ENCODE data around the gene CORO2A. TPM values are rescaled to one million over a fixed set of nuclear protein-coding genes. Genes with fewer than 3 reads are reported as not detected.

Gene CORO2A
- total and polyA plus RNA-seq, 2 of the 8 experiments (the other 6 are each of a cell fraction or from before 2014, with no cell fraction given): 13.7 to 27.9 TPM

GRCh38 chr9:98087420-98088354, 104.8 kb downstream of the CORO2A start (continued):
- no peak for TF ChIP-seq POU5F1 (IDR thresholded peaks at IDR 0.05; ENCODE audit: low read depth, low read length)
- peak; percentile 52 for TF ChIP-seq RNF2 (IDR thresholded peaks at IDR 0.05; ENCODE audit: borderline replicate concordance, low read depth, low read length, missing control alignments, poor library complexity, severe bottlenecking)
- no peak for TF ChIP-seq RXRA (IDR thresholded peaks at IDR 0.05; ENCODE audit: insufficient read depth, low read depth, low read length)
- TF ChIP-seq EP300 (IDR thresholded peaks at IDR 0.05; ENCODE audit: borderline replicate concordance in 1 of 2, low read depth in 2 of 2, low read length in 2 of 2): no peak
- no peak for TF ChIP-seq YY1 (IDR thresholded peaks at IDR 0.05; ENCODE audit: low read depth, low read length)
- TF ChIP-seq SIN3A (conservative IDR thresholded peaks at IDR 0.05 in 1 of 2, IDR thresholded peaks at IDR 0.05 in 1 of 2; ENCODE audit: low read depth in 1 of 2, low read length in 2 of 2): 0 out of 4 replicates have a peak, but pooled peaks of 1 of the 2 experiments have one; percentile 16
- no peak for TF ChIP-seq KDM5A (IDR thresholded peaks at IDR 0.05; ENCODE audit: low read length)
- TF ChIP-seq MAFK (IDR thresholded peaks at IDR 0.05; ENCODE audit: low read depth, low read length): no peak
- TF ChIP-seq SUZ12 (IDR thresholded peaks at IDR 0.05; ENCODE audit: low read length): no peak
- TF ChIP-seq, protein P1, sequence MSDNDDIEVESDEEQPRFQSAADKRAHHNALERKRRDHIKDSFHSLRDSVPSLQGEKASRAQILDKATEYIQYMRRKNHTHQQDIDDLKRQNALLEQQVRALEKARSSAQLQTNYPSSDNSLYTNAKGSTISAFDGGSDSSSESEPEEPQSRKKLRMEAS (IDR thresholded peaks at IDR 0.05): peak; percentile 95
- TF ChIP-seq JUN (IDR thresholded peaks at IDR 0.05; ENCODE audit: low read depth, low read length): no peak
- TF ChIP-seq, protein P2, sequence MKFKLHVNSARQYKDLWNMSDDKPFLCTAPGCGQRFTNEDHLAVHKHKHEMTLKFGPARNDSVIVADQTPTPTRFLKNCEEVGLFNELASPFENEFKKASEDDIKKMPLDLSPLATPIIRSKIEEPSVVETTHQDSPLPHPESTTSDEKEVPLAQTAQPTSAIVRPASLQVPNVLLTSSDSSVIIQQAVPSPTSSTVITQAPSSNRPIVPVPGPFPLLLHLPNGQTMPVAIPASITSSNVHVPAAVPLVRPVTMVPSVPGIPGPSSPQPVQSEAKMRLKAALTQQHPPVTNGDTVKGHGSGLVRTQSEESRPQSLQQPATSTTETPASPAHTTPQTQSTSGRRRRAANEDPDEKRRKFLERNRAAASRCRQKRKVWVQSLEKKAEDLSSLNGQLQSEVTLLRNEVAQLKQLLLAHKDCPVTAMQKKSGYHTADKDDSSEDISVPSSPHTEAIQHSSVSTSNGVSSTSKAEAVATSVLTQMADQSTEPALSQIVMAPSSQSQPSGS (IDR thresholded peaks at IDR 0.05; ENCODE audit: low read length): no peak
- TF ChIP-seq E2F6 (IDR thresholded peaks at IDR 0.05): peak; percentile 94
- no peak for TF ChIP-seq CEBPB (IDR thresholded peaks at IDR 0.05; ENCODE audit: low read depth, low read length)
- peak in 1 of 2 experiments; percentile 45; a peak in 2 of 3 replicates for TF ChIP-seq POLR2A (IDR thresholded peaks at IDR 0.05; ENCODE audit: control extremely low read depth in 1 of 2, low read depth in 2 of 2, low read length in 2 of 2)
- TF ChIP-seq HDAC6 (IDR thresholded peaks at IDR 0.05; ENCODE audit: low read depth, low read length): no peak
- TF ChIP-seq NRF1 (IDR thresholded peaks at IDR 0.05; ENCODE audit: low read depth, low read length): 0 out of 2 replicates have a peak, but pooled peaks have one; percentile 17
- TF ChIP-seq CHD1 (IDR thresholded peaks at IDR 0.05; ENCODE audit: low read depth, low read length): no peak
- no peak for TF ChIP-seq KDM1A (IDR thresholded peaks at IDR 0.05; ENCODE audit: borderline replicate concordance, low read length)
- TF ChIP-seq BRCA1 (IDR thresholded peaks at IDR 0.05; ENCODE audit: low read depth, low read length): no peak
